Neutrophil (primary cell): ENCODE results near the gene DUSP16.
"Not testable (repeated sequence)": the region's sequence is repeated elsewhere in the genome, so short reads cannot be mapped to it uniquely, and the experiment has no call there.

Experiments used
- H3K27ac ChIP-seq: fragments of 200-600 bp; sonication (generic); 2 replicates; pipeline ENCODE4 v1.5.1; 2016; ENCODE audit warnings: mild to moderate bottlenecking, moderate library complexity
- H3K27me3 ChIP-seq: fragments of 200-600 bp; sonication (generic); 2 replicates; pipeline ENCODE4 v1.6.0; 2016; ENCODE audit warnings: mild to moderate bottlenecking
- H3K36me3 ChIP-seq: fragments of 200-600 bp; sonication (generic); 2 replicates; pipeline ENCODE4 v1.5.1; 2017
- H3K4me1 ChIP-seq, 2 experiments: fragments of 200-600 bp in 1 of 2; sonication (generic) in 1 of 2; 1 replicate in 1 of 2; 2 replicates in 1 of 2; pipeline versions ENCODE4 v1.5.1 to v1.6.1; 2013 to 2016; ENCODE audit warnings: low read depth in 1 of 2, low read length in 1 of 2, mild to moderate bottlenecking in 1 of 2, moderate library complexity in 1 of 2; ENCODE audit not compliant: control insufficient read depth in 1 of 2, insufficient read depth in 1 of 2
- H3K4me3 ChIP-seq, 2 experiments: fragments of 200-600 bp in 1 of 2; sonication (generic) in 1 of 2; 1 replicate in 1 of 2; 2 replicates in 1 of 2; pipeline ENCODE4 v1.5.1; 2013 to 2016; ENCODE audit warnings: low read depth in 1 of 2, low read length in 1 of 2, mild to moderate bottlenecking in 1 of 2, moderate library complexity in 1 of 2
- H3K9me3 ChIP-seq: fragments of 200-600 bp; sonication (generic); 2 replicates; pipeline ENCODE4 v1.5.1; 2016
- TF ChIP-seq, protein P1 (sequence below): fragments of 200-600 bp; sonication (generic); IDR thresholded peaks from 2 replicates; pipeline ENCODE4 v1.5.1; 2016; ENCODE audit warnings: antibody characterized with exemption

DUSP16 gene

DNA sequence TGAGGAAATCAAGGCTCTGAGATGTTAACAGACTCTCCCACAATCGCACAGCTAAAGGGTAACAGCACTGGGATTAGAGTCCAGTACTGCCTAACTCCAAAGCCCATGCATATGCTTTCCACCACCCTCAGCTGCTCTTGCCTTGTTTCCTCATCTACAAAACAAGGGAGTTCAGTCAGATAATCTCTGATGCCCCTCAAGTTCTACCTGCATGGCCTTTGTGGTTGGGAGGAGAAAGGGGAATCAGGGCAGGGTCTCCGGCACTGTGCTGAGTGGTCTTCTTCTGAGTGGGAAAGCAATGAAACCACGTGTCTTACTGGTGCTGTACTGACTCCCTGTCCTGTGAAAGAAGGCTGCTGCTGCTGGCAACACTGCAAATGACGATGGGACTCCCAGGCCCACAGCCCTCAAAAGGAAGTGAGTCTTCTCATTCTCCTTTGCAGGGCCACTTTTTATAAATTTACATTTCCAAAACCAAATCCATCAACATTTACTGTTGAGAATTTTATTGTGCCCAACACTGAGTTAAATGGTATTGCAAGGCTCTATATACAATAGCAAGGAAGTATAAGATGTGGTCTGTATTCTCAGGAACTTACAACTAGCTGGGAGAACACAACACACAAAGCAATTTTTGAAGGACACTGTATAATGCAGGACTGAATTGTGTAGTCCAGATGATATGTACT is 19.7 kb upstream of the DUSP16 start:
- TF ChIP-seq, protein P1, sequence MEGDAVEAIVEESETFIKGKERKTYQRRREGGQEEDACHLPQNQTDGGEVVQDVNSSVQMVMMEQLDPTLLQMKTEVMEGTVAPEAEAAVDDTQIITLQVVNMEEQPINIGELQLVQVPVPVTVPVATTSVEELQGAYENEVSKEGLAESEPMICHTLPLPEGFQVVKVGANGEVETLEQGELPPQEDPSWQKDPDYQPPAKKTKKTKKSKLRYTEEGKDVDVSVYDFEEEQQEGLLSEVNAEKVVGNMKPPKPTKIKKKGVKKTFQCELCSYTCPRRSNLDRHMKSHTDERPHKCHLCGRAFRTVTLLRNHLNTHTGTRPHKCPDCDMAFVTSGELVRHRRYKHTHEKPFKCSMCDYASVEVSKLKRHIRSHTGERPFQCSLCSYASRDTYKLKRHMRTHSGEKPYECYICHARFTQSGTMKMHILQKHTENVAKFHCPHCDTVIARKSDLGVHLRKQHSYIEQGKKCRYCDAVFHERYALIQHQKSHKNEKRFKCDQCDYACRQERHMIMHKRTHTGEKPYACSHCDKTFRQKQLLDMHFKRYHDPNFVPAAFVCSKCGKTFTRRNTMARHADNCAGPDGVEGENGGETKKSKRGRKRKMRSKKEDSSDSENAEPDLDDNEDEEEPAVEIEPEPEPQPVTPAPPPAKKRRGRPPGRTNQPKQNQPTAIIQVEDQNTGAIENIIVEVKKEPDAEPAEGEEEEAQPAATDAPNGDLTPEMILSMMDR: no peak
- Histone ChIP-seq H3K4me3 (peak overlapping the region; percentile 3 to 33), H3K27ac (peak overlapping the region; percentile 85), H3K27me3 (no peaks in the 10 kb centered on the region), H3K9me3 (no peaks in the 10 kb centered on the region), H3K4me1 (peaks cover 45 to 47% of the 10 kb centered on the region in 2 experiments), H3K36me3 (no peaks in the 10 kb centered on the region)

DNA sequence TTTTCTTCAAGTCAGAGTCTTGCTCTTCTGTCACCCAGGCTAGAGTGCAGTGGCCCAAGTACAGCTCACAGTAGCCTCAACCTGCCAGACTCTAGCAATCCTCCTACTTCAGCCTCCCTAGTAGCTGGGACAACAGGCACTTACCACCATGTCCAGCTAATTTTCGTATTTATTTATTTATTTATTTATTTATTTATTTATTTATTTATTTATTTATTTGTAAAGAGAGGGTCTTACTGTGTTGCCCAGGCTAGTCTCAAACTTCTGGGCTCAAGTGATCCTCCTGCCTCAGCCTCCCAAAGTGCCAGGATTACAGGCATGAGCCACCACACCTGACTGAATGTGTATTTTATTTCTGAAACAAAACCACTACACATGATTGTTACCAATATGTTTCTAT is 18.1 kb upstream of the DUSP16 start:
- H3K4me1 ChIP-seq: peaks cover 55% of the 10 kb centered on the region in 2 experiments
- not testable (repeated sequence) for H3K27me3 ChIP-seq, H3K36me3 ChIP-seq, H3K9me3 ChIP-seq, H3K27ac ChIP-seq, H3K4me3 ChIP-seq

DNA sequence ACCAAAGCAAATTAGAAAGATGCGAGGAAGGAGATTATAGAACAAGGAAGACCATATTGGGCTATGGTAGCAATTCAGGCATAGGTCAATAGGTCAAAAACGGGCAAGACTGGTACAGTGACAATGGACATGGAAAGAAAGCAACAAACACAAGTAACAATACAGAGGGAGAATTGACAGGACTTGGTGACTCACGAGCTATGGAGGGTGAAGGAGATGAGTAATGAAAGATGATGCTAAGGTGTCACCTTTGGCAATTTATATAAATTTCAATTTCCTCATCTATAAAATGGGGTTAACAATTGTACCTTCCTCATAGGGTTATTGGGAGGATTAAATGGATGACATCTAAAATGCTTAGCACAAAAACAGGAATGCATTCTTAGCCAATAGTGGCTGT is 15.1 kb upstream of the DUSP16 start:
- Histone ChIP-seq H3K27ac (no peak overlapping the region), H3K4me1 (peaks cover 26 to 27% of the 10 kb centered on the region in 2 experiments), H3K9me3 (no peaks in the 10 kb centered on the region), H3K4me3 (no peak overlapping the region), H3K36me3 (no peaks in the 10 kb centered on the region), H3K27me3 (no peaks in the 10 kb centered on the region)
- TF ChIP-seq, protein P1: no peak

DNA sequence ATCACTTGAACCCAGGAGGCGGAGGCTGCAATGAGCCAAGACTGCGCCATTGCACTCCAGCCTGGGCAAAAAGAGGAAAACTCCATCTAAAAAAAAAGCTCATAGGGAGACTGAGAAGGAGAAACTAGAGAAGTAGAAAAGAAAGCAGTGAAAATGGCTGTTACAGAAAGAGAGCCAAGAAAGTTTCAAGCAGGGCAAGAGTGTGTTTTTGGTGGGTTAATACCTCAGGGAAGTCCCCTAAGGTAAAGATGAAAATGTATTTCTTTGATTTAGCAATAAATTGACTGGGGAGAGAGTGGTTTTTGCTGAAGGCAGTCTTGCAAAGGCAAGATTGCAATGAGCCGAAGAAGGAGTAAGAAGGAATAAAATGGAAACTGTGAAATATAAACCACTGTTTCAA is 10.0 kb upstream of the DUSP16 start:
- H3K27me3 ChIP-seq: no peaks in the 10 kb centered on the region
- H3K27ac ChIP-seq: no peak overlapping the region
- H3K4me3 ChIP-seq: no peak overlapping the region
- H3K36me3 ChIP-seq: no peaks in the 10 kb centered on the region
- TF ChIP-seq, protein P1: no peak
- H3K4me1 ChIP-seq: peaks cover 8 to 11% of the 10 kb centered on the region in 2 experiments
- H3K9me3 ChIP-seq: no peaks in the 10 kb centered on the region

DNA sequence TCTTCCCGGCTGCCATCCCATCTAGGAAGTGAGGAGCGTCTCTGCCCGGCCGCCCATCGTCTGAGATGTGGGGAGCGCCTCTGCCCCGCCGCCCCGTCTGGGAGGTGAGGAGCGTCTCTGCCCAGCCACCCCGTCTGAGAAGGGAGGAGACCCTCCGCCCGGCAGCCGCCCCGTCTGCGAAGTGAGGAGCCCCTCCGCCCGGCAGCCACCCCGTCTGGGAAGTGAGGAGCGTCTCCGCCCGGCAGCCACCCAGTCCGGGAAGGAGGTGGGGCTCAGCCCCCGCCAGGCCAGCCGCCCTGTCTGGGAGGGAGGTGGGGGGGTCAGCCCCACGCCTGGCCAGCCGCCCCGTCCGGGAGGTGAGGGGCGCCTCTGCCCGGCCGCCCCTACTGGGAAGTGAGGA is 3.3 kb upstream of the DUSP16 start:
- not testable (repeated sequence) for H3K4me3 ChIP-seq, H3K9me3 ChIP-seq, H3K36me3 ChIP-seq

DNA sequence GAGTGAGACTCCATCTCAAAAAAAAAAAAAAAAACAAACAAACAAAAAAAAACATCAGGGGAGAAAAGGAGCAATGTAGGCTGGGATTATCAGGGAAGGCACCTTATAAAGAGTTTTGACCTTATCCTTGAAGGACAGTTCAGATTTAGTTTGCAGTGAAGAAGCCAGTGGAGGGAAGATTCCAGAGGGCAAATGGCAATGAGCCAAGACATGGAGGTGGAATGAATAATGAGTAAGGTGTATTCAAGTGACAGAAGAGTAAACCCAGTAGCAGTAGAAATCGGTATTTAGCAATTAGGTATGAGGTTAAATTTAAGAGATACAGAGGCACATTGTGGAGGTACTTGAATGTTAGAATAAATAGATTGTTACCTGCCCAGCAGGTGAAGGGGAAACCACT is 2.2 kb upstream of the DUSP16 start:
- TF ChIP-seq, protein P1: no peak
- Histone ChIP-seq H3K27me3 (no peaks in the 10 kb centered on the region), H3K4me3 (no peak overlapping the region), H3K36me3 (no peaks in the 10 kb centered on the region), H3K9me3 (no peaks in the 10 kb centered on the region), H3K27ac (no peak overlapping the region), H3K4me1 (peaks cover 29 to 31% of the 10 kb centered on the region in 2 experiments)

More for the DNA sequence above, 3.3 kb upstream of the DUSP16 start:
- H3K27me3 ChIP-seq, H3K27ac ChIP-seq: not testable (repeated sequence)
- peaks cover 21 to 22% of the 10 kb centered on the region in 2 experiments for H3K4me1 ChIP-seq
